Measurements from ENCODE around the gene CSNK1G1.

Gene CSNK1G1

DNA sequence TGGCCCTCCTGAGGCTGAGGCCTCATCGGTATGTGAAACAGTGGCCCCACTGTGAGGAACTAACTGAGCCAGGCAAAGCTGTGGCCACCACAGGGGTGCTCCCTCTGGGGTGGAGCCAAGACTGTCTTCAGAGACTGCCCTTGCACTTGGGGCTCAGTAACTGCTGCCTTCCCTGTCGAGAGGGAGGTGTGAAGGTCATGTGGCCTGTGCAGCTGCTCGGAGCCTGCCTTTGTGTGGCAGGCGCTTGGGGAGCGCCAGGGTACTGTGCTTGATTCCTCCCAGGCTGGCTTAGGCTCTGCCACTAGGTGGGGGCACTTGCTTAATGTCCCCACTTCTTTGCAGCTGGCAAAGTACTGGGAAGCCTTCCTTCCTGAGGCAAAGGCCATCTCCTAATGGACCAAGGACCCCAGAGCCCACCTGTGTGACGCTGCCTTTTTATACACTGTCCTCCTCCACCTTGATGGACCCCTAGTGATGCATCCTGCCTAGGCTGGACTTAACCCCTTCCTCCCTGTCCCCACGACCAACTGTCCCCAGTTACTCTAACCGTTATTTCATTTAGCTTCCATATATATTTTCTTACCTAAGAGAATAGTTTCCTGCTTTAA is 218.6 kb downstream of the CSNK1G1 start:
- Histone ChIP-seq H3K4me3 (ENCODE audit: low read depth, low read length, poor library complexity, severe bottlenecking) (no peak overlapping the region), H3K9ac (ENCODE audit: low read length) (no peak overlapping the region), H3K9me3 (ENCODE audit: low read length) (no peaks in the 10 kb centered on the region), H3F3A (ENCODE audit: insufficient read depth, low read length) (no peaks in the 10 kb centered on the region), H2AFZ (ENCODE audit: low read length) (no peak overlapping the region), H3K27me3 (ENCODE audit: insufficient read depth, low read length) (no peaks in the 10 kb centered on the region), H3K27ac (ENCODE audit: low read depth, low read length, poor library complexity, severe bottlenecking) (no peak overlapping the region), H3K9me2 (ENCODE audit: low read depth, low read length) (no peaks in the 10 kb centered on the region), H3K36me3 (ENCODE audit: insufficient read depth, low read length) (peaks cover 63% of the 10 kb centered on the region), H3K4me2 (ENCODE audit: low read length) (no peak overlapping the region), H3K79me2 (ENCODE audit: insufficient read depth, low read length) (no peaks in the 10 kb centered on the region), H3K4me1 (ENCODE audit: insufficient read depth, low read length, severe bottlenecking) (no peaks in the 10 kb centered on the region), H4K20me1 (ENCODE audit: insufficient read depth, low read length) (no peaks in the 10 kb centered on the region)
- TF ChIP-seq EZH2 (IDR thresholded peaks at IDR 0.05; ENCODE audit: borderline replicate concordance, low read length) = no peak
- TF ChIP-seq, protein P1, sequence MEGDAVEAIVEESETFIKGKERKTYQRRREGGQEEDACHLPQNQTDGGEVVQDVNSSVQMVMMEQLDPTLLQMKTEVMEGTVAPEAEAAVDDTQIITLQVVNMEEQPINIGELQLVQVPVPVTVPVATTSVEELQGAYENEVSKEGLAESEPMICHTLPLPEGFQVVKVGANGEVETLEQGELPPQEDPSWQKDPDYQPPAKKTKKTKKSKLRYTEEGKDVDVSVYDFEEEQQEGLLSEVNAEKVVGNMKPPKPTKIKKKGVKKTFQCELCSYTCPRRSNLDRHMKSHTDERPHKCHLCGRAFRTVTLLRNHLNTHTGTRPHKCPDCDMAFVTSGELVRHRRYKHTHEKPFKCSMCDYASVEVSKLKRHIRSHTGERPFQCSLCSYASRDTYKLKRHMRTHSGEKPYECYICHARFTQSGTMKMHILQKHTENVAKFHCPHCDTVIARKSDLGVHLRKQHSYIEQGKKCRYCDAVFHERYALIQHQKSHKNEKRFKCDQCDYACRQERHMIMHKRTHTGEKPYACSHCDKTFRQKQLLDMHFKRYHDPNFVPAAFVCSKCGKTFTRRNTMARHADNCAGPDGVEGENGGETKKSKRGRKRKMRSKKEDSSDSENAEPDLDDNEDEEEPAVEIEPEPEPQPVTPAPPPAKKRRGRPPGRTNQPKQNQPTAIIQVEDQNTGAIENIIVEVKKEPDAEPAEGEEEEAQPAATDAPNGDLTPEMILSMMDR (IDR thresholded peaks at IDR 0.05; ENCODE audit: low read length) = peak; percentile 21; the same call in 1 of the 2 replicates

DNA sequence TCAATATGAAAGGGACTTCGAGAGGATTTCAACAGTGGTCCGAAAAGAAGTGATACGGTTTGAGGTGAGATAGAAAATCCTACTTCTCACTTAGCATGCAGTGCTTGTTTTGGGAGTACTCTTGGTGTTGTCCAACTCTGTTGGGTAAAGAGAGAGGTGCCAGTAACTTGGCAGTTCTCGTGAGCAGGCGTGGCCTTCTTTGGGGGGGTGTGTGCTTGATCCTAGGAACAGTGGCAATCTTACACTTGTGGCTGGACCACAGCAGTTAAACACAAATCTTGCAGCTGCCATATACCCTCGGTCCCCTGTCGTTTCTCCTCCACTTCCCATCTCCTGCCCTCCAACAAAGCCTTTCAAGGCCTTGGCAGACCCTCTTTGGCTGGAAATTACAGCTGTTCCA is 219.6 kb downstream of the CSNK1G1 start:
- no peak overlapping the region for H3K27ac ChIP-seq (ENCODE audit: low read depth, low read length, poor library complexity, severe bottlenecking)
- H3K4me3 ChIP-seq (ENCODE audit: low read depth, low read length, poor library complexity, severe bottlenecking) = no peak overlapping the region
- H3K36me3 ChIP-seq (ENCODE audit: insufficient read depth, low read length) = peaks cover 69% of the 10 kb centered on the region
- H3K9me2 ChIP-seq (ENCODE audit: low read depth, low read length) = no peaks in the 10 kb centered on the region
- H3K27me3 ChIP-seq (ENCODE audit: insufficient read depth, low read length) = no peaks in the 10 kb centered on the region
- H3K9me3 ChIP-seq (ENCODE audit: low read length) = no peaks in the 10 kb centered on the region
- H3K79me2 ChIP-seq (ENCODE audit: insufficient read depth, low read length) = no peaks in the 10 kb centered on the region
- no peaks in the 10 kb centered on the region for H4K20me1 ChIP-seq (ENCODE audit: insufficient read depth, low read length)
- H3F3A ChIP-seq (ENCODE audit: insufficient read depth, low read length) = no peaks in the 10 kb centered on the region
- no peak overlapping the region for H3K9ac ChIP-seq (ENCODE audit: low read length)
- H2AFZ ChIP-seq (ENCODE audit: low read length) = no peak overlapping the region
- no peak for TF ChIP-seq EZH2 (IDR thresholded peaks at IDR 0.05; ENCODE audit: borderline replicate concordance, low read length)
- TF ChIP-seq, protein P1 (IDR thresholded peaks at IDR 0.05; ENCODE audit: low read length) = no peak
- H3K4me1 ChIP-seq (ENCODE audit: insufficient read depth, low read length, severe bottlenecking) = no peaks in the 10 kb centered on the region
- H3K4me2 ChIP-seq (ENCODE audit: low read length) = no peak overlapping the region

DNA sequence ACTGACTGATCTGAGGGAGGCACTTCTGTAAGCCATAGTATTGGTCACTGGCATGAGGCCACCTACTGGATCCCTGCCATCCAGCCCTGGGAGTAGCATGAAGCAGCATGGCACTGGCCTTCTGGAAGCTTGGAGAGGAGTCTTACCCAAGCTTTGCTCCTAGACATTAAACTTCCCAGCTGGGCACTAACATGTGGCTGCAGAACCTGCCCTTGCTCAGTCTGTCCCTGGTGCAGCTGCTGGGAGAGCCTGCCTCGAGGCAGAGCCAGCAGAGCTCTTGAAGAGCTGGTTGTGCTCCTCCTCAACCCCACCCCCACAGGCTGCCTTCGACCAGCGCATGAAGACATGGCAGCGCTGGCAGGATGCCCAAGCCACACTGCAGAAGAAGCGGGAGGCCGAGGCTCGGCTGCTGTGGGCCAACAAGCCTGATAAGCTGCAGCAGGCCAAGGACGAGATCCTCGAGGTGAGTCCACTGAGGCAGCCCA is 221.6 kb downstream of the CSNK1G1 start:
- H3K9me3 ChIP-seq (ENCODE audit: low read length) = no peaks in the 10 kb centered on the region
- no peak overlapping the region for H3K27ac ChIP-seq (ENCODE audit: low read depth, low read length, poor library complexity, severe bottlenecking)
- H3F3A ChIP-seq (ENCODE audit: insufficient read depth, low read length) = no peaks in the 10 kb centered on the region
- H4K20me1 ChIP-seq (ENCODE audit: insufficient read depth, low read length) = no peaks in the 10 kb centered on the region
- no peaks in the 10 kb centered on the region for H3K4me1 ChIP-seq (ENCODE audit: insufficient read depth, low read length, severe bottlenecking)
- no peaks in the 10 kb centered on the region for H3K27me3 ChIP-seq (ENCODE audit: insufficient read depth, low read length)
- no peak for TF ChIP-seq EZH2 (IDR thresholded peaks at IDR 0.05; ENCODE audit: borderline replicate concordance, low read length)
- TF ChIP-seq, protein P1 (IDR thresholded peaks at IDR 0.05; ENCODE audit: low read length) = no peak
- no peak overlapping the region for H3K4me3 ChIP-seq (ENCODE audit: low read depth, low read length, poor library complexity, severe bottlenecking)
- no peaks in the 10 kb centered on the region for H3K79me2 ChIP-seq (ENCODE audit: insufficient read depth, low read length)
- H3K4me2 ChIP-seq (ENCODE audit: low read length) = no peak overlapping the region
- H3K36me3 ChIP-seq (ENCODE audit: insufficient read depth, low read length) = peaks cover 85% of the 10 kb centered on the region
- H3K9ac ChIP-seq (ENCODE audit: low read length) = no peak overlapping the region
- no peak overlapping the region for H2AFZ ChIP-seq (ENCODE audit: low read length)
- no peaks in the 10 kb centered on the region for H3K9me2 ChIP-seq (ENCODE audit: low read depth, low read length)

All from OCI-LY1 (cell line).